ENCODE data around the gene MAB21L4. TPM values are rescaled to one million over a fixed set of nuclear protein-coding genes. Genes with fewer than 3 reads are reported as not detected.

The MAB21L4 gene
- total RNA-seq, 4 donors from 2014 or later, result 0.83 TPM; not detected in 3

GRCh38 chr2:240933966-240934700 is 38.2 kb upstream of the MAB21L4 start:
- no peak for DNase-seq (ENCODE audit: extremely low spot score)
- TF ChIP-seq POLR2A (IDR thresholded peaks at IDR 0.05; ENCODE audit: low read depth) (no peak), EP300 (IDR thresholded peaks at IDR 0.05) (no peak), CTCF (IDR thresholded peaks at IDR 0.05) (no peak), POLR2AphosphoS5 (IDR thresholded peaks at IDR 0.05) (no peak)
- H3K4me3 ChIP-seq, result no peak overlapping the region
- peaks cover 0 to 16% (median 8%) of the 10 kb centered on the region in 4 donors for H3K9me3 ChIP-seq
- H3K36me3 ChIP-seq, result no peaks in the 10 kb centered on the region
- H3K27ac ChIP-seq (replicated peaks in 1 of 4), result no peak overlapping the region
- H3K4me1 ChIP-seq, result no peaks in the 10 kb centered on the region
- H3K27me3 ChIP-seq, result peaks cover 0 to 39% (median 0%) of the 10 kb centered on the region in 4 donors
- 87% methylated on average over 3 of the region's 23 CpGs for WGBS
- intact Hi-C loops (cut with DNase I), result no loop called here

- Histone ChIP-seq H3K27ac (replicated peaks in 1 of 4) (no peak overlapping the region), H3K9me3 (peaks cover 0 to 13% (median 7%) of the 10 kb centered on the region in 4 donors), H3K27me3 (peaks cover 0 to 39% (median 0%) of the 10 kb centered on the region in 4 donors), H3K36me3 (no peaks in the 10 kb centered on the region), H3K4me1 (no peaks in the 10 kb centered on the region), H3K4me3 (no peak overlapping the region)
- WGBS, result 81% methylated on average over 10 of the region's 30 CpGs
- intact Hi-C loops (cut with DNase I), result no loop called here
- no peak for DNase-seq (ENCODE audit: extremely low spot score)
- TF ChIP-seq POLR2AphosphoS5 (IDR thresholded peaks at IDR 0.05) (no peak), EP300 (IDR thresholded peaks at IDR 0.05) (no peak), POLR2A (IDR thresholded peaks at IDR 0.05; ENCODE audit: low read depth) (no peak), CTCF (IDR thresholded peaks at IDR 0.05) (no peak)
These were observed 37.4 kb upstream of the MAB21L4 start for GRCh38 chr2:240933048-240933965.

- intact Hi-C loops (cut with DNase I), result no loop called here
- 93% methylated on average over 8 of the region's 11 CpGs for WGBS
- H3K27me3 ChIP-seq, result peaks cover 0 to 39% (median 0%) of the 10 kb centered on the region in 4 donors
- no peaks in the 10 kb centered on the region for H3K36me3 ChIP-seq
- DNase-seq (ENCODE audit: extremely low spot score), result no peak
- TF ChIP-seq POLR2AphosphoS5 (IDR thresholded peaks at IDR 0.05) (no peak), POLR2A (IDR thresholded peaks at IDR 0.05; ENCODE audit: low read depth) (no peak), CTCF (IDR thresholded peaks at IDR 0.05) (no peak), EP300 (IDR thresholded peaks at IDR 0.05) (no peak)
- H3K27ac ChIP-seq (replicated peaks in 1 of 4), result no peak overlapping the region
- H3K4me3 ChIP-seq, result no peak overlapping the region
- H3K4me1 ChIP-seq, result no peaks in the 10 kb centered on the region
- H3K9me3 ChIP-seq, result peaks cover 0 to 7% (median 2%) of the 10 kb centered on the region in 4 donors
These were observed 36.7 kb upstream of the MAB21L4 start for GRCh38 chr2:240932724-240933047.

GRCh38 chr2:240932001-240932723 is 36.2 kb upstream of the MAB21L4 start:
- H3K27ac ChIP-seq (replicated peaks in 1 of 4), result no peak overlapping the region
- 82% methylated on average over 4 of the region's 21 CpGs for WGBS
- no peak for DNase-seq (ENCODE audit: extremely low spot score)
- peaks cover 0 to 39% (median 0%) of the 10 kb centered on the region in 4 donors for H3K27me3 ChIP-seq
- TF ChIP-seq POLR2A (IDR thresholded peaks at IDR 0.05; ENCODE audit: low read depth) (no peak), CTCF (IDR thresholded peaks at IDR 0.05) (no peak), POLR2AphosphoS5 (IDR thresholded peaks at IDR 0.05) (no peak), EP300 (IDR thresholded peaks at IDR 0.05) (no peak)
- no peaks in the 10 kb centered on the region for H3K36me3 ChIP-seq
- peaks cover 0 to 3% (median 2%) of the 10 kb centered on the region in 4 donors for H3K4me1 ChIP-seq
- intact Hi-C loops (cut with DNase I), result no loop called here
- peaks cover 0 to 2% (median 0%) of the 10 kb centered on the region in 4 donors for H3K9me3 ChIP-seq
- H3K4me3 ChIP-seq, result no peak overlapping the region

Measured in esophagus muscularis mucosa (tissue), 4 donors.